ENCODE measurements around the gene MR1.

DNA sequence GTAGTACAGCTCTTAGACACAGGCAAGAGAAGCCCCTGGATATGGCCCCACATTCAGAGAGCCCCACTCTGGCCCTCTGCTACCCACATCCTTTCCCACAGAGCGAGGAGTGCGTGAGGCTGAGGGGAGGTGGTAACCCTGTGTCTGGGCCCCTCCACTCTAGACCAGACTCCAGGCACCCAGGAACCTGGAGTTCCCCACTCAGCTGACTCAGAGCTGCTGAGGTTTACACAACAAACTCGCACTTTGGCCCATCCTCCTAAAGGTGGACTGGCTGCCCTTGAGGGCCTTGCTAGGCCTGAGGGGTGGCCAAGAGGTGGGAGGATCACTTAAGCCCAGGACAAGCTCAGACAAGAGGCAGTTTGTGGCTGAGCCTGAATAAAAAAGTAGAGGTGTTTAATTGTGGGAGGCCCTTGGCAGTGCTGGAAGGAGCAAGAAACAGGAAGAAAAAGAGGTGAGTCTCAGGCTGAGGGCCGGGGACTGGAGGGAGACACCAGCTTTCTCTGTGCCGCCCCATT is 10.7 kb downstream of the MR1 start:
- TF ChIP-seq, protein P1, sequence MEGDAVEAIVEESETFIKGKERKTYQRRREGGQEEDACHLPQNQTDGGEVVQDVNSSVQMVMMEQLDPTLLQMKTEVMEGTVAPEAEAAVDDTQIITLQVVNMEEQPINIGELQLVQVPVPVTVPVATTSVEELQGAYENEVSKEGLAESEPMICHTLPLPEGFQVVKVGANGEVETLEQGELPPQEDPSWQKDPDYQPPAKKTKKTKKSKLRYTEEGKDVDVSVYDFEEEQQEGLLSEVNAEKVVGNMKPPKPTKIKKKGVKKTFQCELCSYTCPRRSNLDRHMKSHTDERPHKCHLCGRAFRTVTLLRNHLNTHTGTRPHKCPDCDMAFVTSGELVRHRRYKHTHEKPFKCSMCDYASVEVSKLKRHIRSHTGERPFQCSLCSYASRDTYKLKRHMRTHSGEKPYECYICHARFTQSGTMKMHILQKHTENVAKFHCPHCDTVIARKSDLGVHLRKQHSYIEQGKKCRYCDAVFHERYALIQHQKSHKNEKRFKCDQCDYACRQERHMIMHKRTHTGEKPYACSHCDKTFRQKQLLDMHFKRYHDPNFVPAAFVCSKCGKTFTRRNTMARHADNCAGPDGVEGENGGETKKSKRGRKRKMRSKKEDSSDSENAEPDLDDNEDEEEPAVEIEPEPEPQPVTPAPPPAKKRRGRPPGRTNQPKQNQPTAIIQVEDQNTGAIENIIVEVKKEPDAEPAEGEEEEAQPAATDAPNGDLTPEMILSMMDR (IDR thresholded peaks at IDR 0.05) = no peak
- no peak for TF ChIP-seq POLR2A (IDR thresholded peaks at IDR 0.05)

Data from heart left ventricle (tissue), 13 donors.